PC-3 (cell line): ENCODE results near the gene DNAJC19. TPM values are rescaled to one million over a fixed set of nuclear protein-coding genes. Genes with fewer than 3 reads are reported as not detected.
"Not testable (repeated sequence)": the region's sequence is repeated elsewhere in the genome, so short reads cannot be mapped to it uniquely, and the experiment has no call there.

Experiments
- ATAC-seq: fragments of 200-7000 bp; cut with Tn5 transposase; 2 replicates; pipeline ENCODE4 v1.9.1; 2020; ENCODE audit warnings: mild to moderate bottlenecking, moderate library complexity
- BruUV-seq: library from RNA; stranded (reverse); fragments of 400-500 nt; replicated peaks from 2 replicates; lab custom pipeline; 2021; lab: Mats Ljungman, UMichigan
- CTCF ChIA-PET: fragments of 300-600 bp; sonication (Branson Sonifier 250); formaldehyde crosslinking; loops from one replicate; lab custom pipeline; 2022; ENCODE audit warnings: antibody characterized with exemption; lab: Charles Lee
- POLR2A ChIA-PET: fragments of 300-600 bp; sonication (Branson Sonifier 250); formaldehyde crosslinking; loops from one replicate; lab custom pipeline; 2022; ENCODE audit warnings: antibody characterized with exemption; ENCODE audit not compliant: unreplicated experiment; lab: Charles Lee
- DNase-seq: peaks from one replicate; pipeline ENCODE4 v3.0.0-alpha.2; 2015
- H2AFZ ChIP-seq: fragments of 300-600 bp; sonication (generic); 2 replicates; pipeline ENCODE4 v1.6.0; 2016; ENCODE audit warnings: antibody characterized with exemption, low read length
- H3F3A ChIP-seq: fragments of 300-600 bp; sonication (generic); one replicate; pipeline ENCODE4 v1.6.0; 2017; ENCODE audit warnings: antibody characterized with exemption, low read length, control low read depth, mild to moderate bottlenecking; ENCODE audit not compliant: unreplicated experiment
- H3K27ac ChIP-seq: fragments of 300-600 bp; sonication (generic); 2 replicates; pipeline ENCODE4 v1.5.1; 2016; ENCODE audit warnings: mild to moderate bottlenecking, low read length
- H3K27me3 ChIP-seq: fragments of 300-600 bp; sonication (generic); 2 replicates; pipeline ENCODE4 v1.6.1; 2016; ENCODE audit warnings: low read length, mixed read lengths
- H3K36me3 ChIP-seq: fragments of 300-600 bp; sonication (generic); 2 replicates; pipeline ENCODE4 v1.6.1; 2016; ENCODE audit warnings: low read depth, mixed run types, low read length, mixed read lengths
- H3K4me1 ChIP-seq: fragments of 300-600 bp; sonication (generic); 2 replicates; pipeline ENCODE4 v1.5.1; 2016; ENCODE audit warnings: low read length; ENCODE audit not compliant: insufficient read depth
- H3K4me2 ChIP-seq: fragments of 300-600 bp; sonication (generic); 2 replicates; pipeline ENCODE4 v1.6.0; 2016; ENCODE audit warnings: low read length
- H3K4me3 ChIP-seq: fragments of 300-600 bp; sonication (generic); 2 replicates; pipeline ENCODE4 v1.5.1; 2016; ENCODE audit warnings: mild to moderate bottlenecking, low read length, mixed read lengths
- H3K79me2 ChIP-seq: fragments of 300-600 bp; sonication (generic); 2 replicates; pipeline ENCODE4 v1.6.1; 2017; ENCODE audit warnings: low read length, mixed read lengths
- H3K9ac ChIP-seq: fragments of 300-600 bp; sonication (generic); 2 replicates; pipeline ENCODE4 v1.6.0; 2016; ENCODE audit warnings: mild to moderate bottlenecking, low read length
- H3K9me2 ChIP-seq: fragments of 300-600 bp; sonication (generic); replicated peaks from 2 replicates; pipeline ENCODE4 v1.6.1; 2016; ENCODE audit warnings: mixed run types, low read length, mixed read lengths
- H3K9me3 ChIP-seq: fragments of 300-600 bp; sonication (generic); 2 replicates; pipeline ENCODE4 v1.6.1; 2016; ENCODE audit warnings: low read length, mixed read lengths
- H4K20me1 ChIP-seq: fragments of 300-600 bp; sonication (generic); 2 replicates; pipeline ENCODE4 v1.6.1; 2016; ENCODE audit warnings: low read length, mixed read lengths
- CTCF ChIP-seq: fragments of 300-600 bp; sonication (generic); conservative IDR thresholded peaks from 2 replicates; pipeline ENCODE4 v1.5.1; 2017; ENCODE audit warnings: antibody characterized with exemption, low read depth, mild to moderate bottlenecking, low read length
- EZH2 ChIP-seq: fragments of 300-600 bp; sonication (generic); IDR thresholded peaks from one replicate; pipeline ENCODE4 v1.6.1; 2017; ENCODE audit warnings: antibody characterized with exemption, mild to moderate bottlenecking, low read length; ENCODE audit not compliant: unreplicated experiment
- EZH2phosphoT487 ChIP-seq: fragments of 300-600 bp; sonication (generic); IDR thresholded peaks from 2 replicates; pipeline ENCODE4 v1.6.1; 2018; ENCODE audit warnings: mild to moderate bottlenecking, antibody characterized with exemption, low read length, borderline replicate concordance
- intact Hi-C: fragments of 100-400 bp; cut with micrococcal nuclease; formaldehyde crosslinking; loops from 2 replicates; pipeline ENCODE4 v1.9.0; 2023
- total RNA-seq: library from RNA; depleted of rRNA; stranded (reverse); fragments of >200 nt; gene quantifications from 2 replicates; pipeline ENCODE4 v1.2.3, GENCODE V29; 2014

DNAJC19 gene
- total RNA-seq, 1 experiment from 2014 or later: 41.5 TPM

GRCh38 chr3:180996415-180996932, 6.9 kb upstream of the DNAJC19 start:
- no peaks in the 10 kb centered on the region for H3F3A ChIP-seq
- no peak overlapping the region for H3K4me2 ChIP-seq
- TF ChIP-seq CTCF (no peak), EZH2 (no peak), EZH2phosphoT487 (no peak)
- no peak overlapping the region for H3K9ac ChIP-seq
- H3K79me2 ChIP-seq: no peaks in the 10 kb centered on the region
- no peaks in the 10 kb centered on the region for H3K9me3 ChIP-seq
- no peak overlapping the region for H3K27ac ChIP-seq
- H3K4me3 ChIP-seq: no peak overlapping the region
- ATAC-seq: no peak
- peaks cover 24% of the 10 kb centered on the region; the same call in 1 of the 2 replicates for H3K27me3 ChIP-seq
- H2AFZ ChIP-seq: no peak overlapping the region
- H4K20me1 ChIP-seq: no peaks in the 10 kb centered on the region
- intact Hi-C loops: no loop called here
- ChIA-PET POLR2A (no interaction called here), CTCF (no interaction called here)
- DNase-seq: no peak
- no peaks in the 10 kb centered on the region for H3K9me2 ChIP-seq
- no TSS peak for BruUV-seq
- H3K4me1 ChIP-seq: no peaks in the 10 kb centered on the region
- no peaks in the 10 kb centered on the region for H3K36me3 ChIP-seq

DNA sequence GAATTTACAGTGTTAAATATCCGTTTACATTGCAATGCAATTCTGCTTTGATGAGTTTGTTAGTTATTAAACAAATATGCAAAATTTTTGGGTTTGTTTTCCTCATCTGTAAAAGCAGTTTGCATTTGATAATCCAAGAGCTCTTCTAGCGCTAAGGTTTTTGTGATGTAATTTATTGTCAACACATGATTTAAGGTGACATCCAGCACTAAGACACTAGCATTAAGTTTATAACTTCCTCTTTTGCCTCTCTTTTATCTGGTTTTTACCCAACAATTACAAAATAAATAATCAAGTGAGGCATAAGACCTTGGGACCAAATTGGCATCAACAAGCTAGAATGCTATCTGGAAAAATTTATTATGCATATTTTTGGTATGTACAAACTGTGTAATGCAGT, 969 bp upstream of the DNAJC19 start:
- Histone ChIP-seq H3K36me3 (peaks cover 11% of the 10 kb centered on the region; the same call in 1 of the 2 replicates), H3K27me3 (0 out of 2 replicates have a peak, but pooled peaks cover 15% of the 10 kb centered on the region), H3K9me2 (no peaks in the 10 kb centered on the region), H3K4me1 (peaks cover 11% of the 10 kb centered on the region; the same call in 1 of the 2 replicates), H2AFZ (peak overlapping the region; percentile 97), H3F3A (no peaks in the 10 kb centered on the region), H4K20me1 (no peaks in the 10 kb centered on the region), H3K9me3 (no peaks in the 10 kb centered on the region), H3K4me3 (peak overlapping the region; percentile 81), H3K27ac (no peak overlapping the region), H3K4me2 (peak overlapping the region; percentile 88), H3K9ac (no peak overlapping the region), H3K79me2 (peaks cover 20% of the 10 kb centered on the region)
- DNase-seq (no peak), ATAC-seq (no peak)
- intact Hi-C loops: no loop called here
- CTCF ChIA-PET: no interaction called here
- no TSS peak for BruUV-seq
- POLR2A ChIA-PET: no interaction called here
- no peak for TF ChIP-seq EZH2phosphoT487
- TF ChIP-seq EZH2: no peak
- no peak for TF ChIP-seq CTCF

DNA sequence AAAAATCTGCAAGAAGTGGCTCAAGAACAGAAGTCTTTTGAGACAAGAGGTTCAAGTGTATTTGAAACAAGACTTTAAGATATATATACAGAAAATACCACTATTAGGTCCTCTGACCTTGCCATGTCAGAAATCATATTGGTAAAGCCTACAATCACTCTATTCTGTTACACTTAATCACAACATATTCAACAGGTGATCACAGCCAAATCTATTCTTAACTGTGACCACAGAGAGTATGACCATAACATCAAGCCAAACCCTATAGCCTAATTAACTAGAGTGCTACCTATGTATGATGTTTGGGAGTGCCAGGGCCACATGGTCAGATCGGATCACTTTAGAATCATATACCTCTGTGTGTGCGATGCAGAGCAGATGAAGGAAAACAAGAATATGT, 2.2 kb downstream of the DNAJC19 start:
- Histone ChIP-seq H3K4me3 (no peak overlapping the region), H3K27me3 (no peaks in the 10 kb centered on the region), H3K9me2 (no peaks in the 10 kb centered on the region), H3K9me3 (no peaks in the 10 kb centered on the region), H3K36me3 (peaks cover 11% of the 10 kb centered on the region; the same call in 1 of the 2 replicates), H3K79me2 (peaks cover 20% of the 10 kb centered on the region), H4K20me1 (no peaks in the 10 kb centered on the region), H3K27ac (no peak overlapping the region), H3K4me2 (no peak overlapping the region), H3K9ac (no peak overlapping the region), H3F3A (no peaks in the 10 kb centered on the region), H2AFZ (no peak overlapping the region), H3K4me1 (peaks cover 11% of the 10 kb centered on the region; the same call in 1 of the 2 replicates)
- POLR2A ChIA-PET: no interaction called here
- no peak for TF ChIP-seq EZH2phosphoT487
- no peak for TF ChIP-seq CTCF
- TF ChIP-seq EZH2: no peak
- no peak for ATAC-seq
- no TSS peak for BruUV-seq
- intact Hi-C loops: loop anchor here (5.0 to 10.0 kb wide), 4 partner anchors 75 to 293 kb away; partner anchors contain the start of gene FXR1
- CTCF ChIA-PET: no interaction called here
- no peak for DNase-seq

DNA sequence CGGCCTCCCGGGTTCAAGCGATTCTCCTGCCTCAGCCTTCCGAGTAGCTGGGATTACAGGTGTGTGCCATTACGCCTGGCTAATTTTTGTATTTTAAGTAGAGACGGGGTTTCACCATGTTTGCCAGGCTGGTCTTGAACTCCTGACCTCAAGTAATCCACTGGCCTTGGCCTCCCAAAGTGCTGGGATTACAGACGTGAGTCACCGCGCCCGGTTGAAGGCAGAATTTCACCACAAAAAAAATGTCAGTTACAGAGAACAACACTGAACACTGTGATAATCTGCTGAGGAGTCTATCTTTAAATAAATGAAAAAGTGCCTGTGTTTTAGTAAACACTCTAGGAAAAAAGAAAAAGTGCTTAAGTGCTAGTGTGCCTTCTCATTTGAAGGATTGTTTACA, 3.2 kb downstream of the DNAJC19 start:
- POLR2A ChIA-PET, DNase-seq, CTCF ChIA-PET, ATAC-seq, H3K27ac ChIP-seq, H3K9me2 ChIP-seq, BruUV-seq, H3K27me3 ChIP-seq, H2AFZ ChIP-seq, H3K4me3 ChIP-seq, H3K4me2 ChIP-seq, H3K9me3 ChIP-seq, H3F3A ChIP-seq, H4K20me1 ChIP-seq, H3K9ac ChIP-seq: not testable (repeated sequence)
- peaks cover 11% of the 10 kb centered on the region; the same call in 1 of the 2 replicates for H3K36me3 ChIP-seq
- intact Hi-C loops: loop anchor here (5.0 to 10.0 kb wide), 4 partner anchors 74 to 292 kb away; partner anchors contain the start of gene FXR1
- peaks cover 20% of the 10 kb centered on the region for H3K79me2 ChIP-seq
- peaks cover 11% of the 10 kb centered on the region; the same call in 1 of the 2 replicates for H3K4me1 ChIP-seq
